Pons (tissue), 1 donor: ENCODE measurements around the gene ZNF593OS.
A peak's percentile ranks its signal among the peaks of the same experiment; 100 is the strongest.

ENCODE experiments used
- DNase-seq: peaks from one replicate; pipeline ENCODE4 v3.0.0-alpha.2; 2016; ENCODE audit warnings: low spot score

ZNF593OS gene

GRCh38 chr1:26126321-26127084 lies 45.1 kb downstream of the ZNF593OS start:
- peak; percentile 34 for DNase-seq

- DNase-seq: no peak
Measured at GRCh38 chr1:26125946-26126320, 45.7 kb downstream of the ZNF593OS start.

- DNase-seq: no peak
Measured at GRCh38 chr1:26125382-26125781, 46.2 kb downstream of the ZNF593OS start.

- DNase-seq: no peak
Measured at GRCh38 chr1:26124418-26125331, 47.0 kb downstream of the ZNF593OS start.

- no peak for DNase-seq
Measured at GRCh38 chr1:26122988-26123973, 48.4 kb downstream of the ZNF593OS start.

- peak; percentile 51 for DNase-seq
Measured at GRCh38 chr1:26121854-26122773, 49.5 kb downstream of the ZNF593OS start.

- no peak for DNase-seq
Measured at GRCh38 chr1:26119892-26120608, 51.6 kb downstream of the ZNF593OS start.
